H1 (cell line): Measurements from ENCODE around the gene KIAA0930. TPM values are rescaled to one million over a fixed set of nuclear protein-coding genes. Genes with fewer than 3 reads are reported as not detected.

Experiments used
- CTCF ChIA-PET: fragments of 300-600 bp; sonication (Branson Sonifier 250); formaldehyde crosslinking; loops from one replicate; lab custom pipeline; 2021; ENCODE audit not compliant: partially characterized antibody; lab: Charles Lee
- POLR2A ChIA-PET: fragments of 300-600 bp; sonication (Branson Sonifier 250); formaldehyde crosslinking; loops from one replicate; lab custom pipeline; 2021; ENCODE audit warnings: inconsistent platforms; ENCODE audit not compliant: partially characterized antibody; lab: Charles Lee
- DNase-seq, 2 experiments: peaks; one replicate each; pipeline versions ENCODE4 v3.0.0 to v3.0.0-alpha.2; 2010 to 2022; ENCODE audit warnings: low spot score in 2 of 2, low read depth in 1 of 2, mixed read lengths in 1 of 2
- FAIRE-seq: peaks from 2 replicates; lab custom pipeline; 2011; peaks lifted over from hg19 to GRCh38; lab: Jason Lieb, UNC
- H2AFZ ChIP-seq: 2 replicates; pipeline ENCODE4 v1.8.1; 2012; ENCODE audit warnings: low read length, inconsistent platforms
- H2AK5ac ChIP-seq: 2 replicates; pipeline ENCODE4 v1.6.1; 2013; ENCODE audit warnings: low read depth, low read length
- H2BK120ac ChIP-seq: replicated peaks from 2 replicates; pipeline ENCODE3; 2013; ENCODE audit warnings: low read depth, low read length, inconsistent platforms
- H2BK12ac ChIP-seq: 2 replicates; pipeline ENCODE4 v1.6.1; 2013; ENCODE audit warnings: low read depth, low read length
- H2BK15ac ChIP-seq: 2 replicates; pipeline ENCODE4 v1.6.1; 2013; ENCODE audit warnings: low read length
- H2BK20ac ChIP-seq: 2 replicates; pipeline ENCODE4 v1.6.1; 2013; ENCODE audit warnings: low read length
- H2BK5ac ChIP-seq: 2 replicates; pipeline ENCODE4 v1.6.1; 2013; ENCODE audit warnings: low read depth, low read length
- H3K14ac ChIP-seq: 2 replicates; pipeline ENCODE4 v1.6.1; 2013; ENCODE audit warnings: inconsistent platforms; ENCODE audit not compliant: insufficient read length
- H3K18ac ChIP-seq: 2 replicates; pipeline ENCODE4 v1.6.1; 2013; ENCODE audit warnings: low read length; ENCODE audit errors: extremely low read depth
- H3K23ac ChIP-seq: 2 replicates; pipeline ENCODE4 v1.6.1; 2013; ENCODE audit warnings: inconsistent platforms; ENCODE audit not compliant: insufficient read length
- H3K23me2 ChIP-seq: 2 replicates; pipeline ENCODE4 v1.6.1; 2013; ENCODE audit warnings: low read depth, low read length
- H3K27ac ChIP-seq: 2 replicates; pipeline ENCODE4 v1.6.1; 2011; ENCODE audit warnings: low read depth, low read length, inconsistent platforms
- H3K27me3 ChIP-seq, 4 experiments: replicated peaks in 1 of 4; 1 replicate in 1 of 4; 2 replicates in 3 of 4; pipeline versions ENCODE4 v1.6.1 to v1.8.1; 2011 to 2013; ENCODE audit warnings: low read length in 3 of 4, mild to moderate bottlenecking in 3 of 4, inconsistent platforms in 2 of 4, mixed read lengths in 2 of 4, moderate library complexity in 1 of 4; ENCODE audit not compliant: control insufficient read depth in 3 of 4, insufficient read depth in 3 of 4; ENCODE audit errors: extremely low read depth in 1 of 4
- H3K36me3 ChIP-seq, 4 experiments: 2 replicates each; pipeline versions ENCODE4 v1.6.1 to v1.8.1; 2011 to 2013; ENCODE audit warnings: mild to moderate bottlenecking in 4 of 4, low read length in 3 of 4, moderate library complexity in 2 of 4, control low read depth in 1 of 4, inconsistent platforms in 1 of 4; ENCODE audit not compliant: insufficient read depth in 4 of 4, control insufficient read depth in 2 of 4
- H3K4ac ChIP-seq: replicated peaks from 2 replicates; pipeline ENCODE3; 2013; ENCODE audit warnings: low read length, low read depth, mixed read lengths, inconsistent platforms; ENCODE audit not compliant: insufficient read length
- H3K4me1 ChIP-seq, 4 experiments: replicated peaks in 1 of 4; 1 replicate in 1 of 4; 2 replicates in 3 of 4; pipeline versions ENCODE4 v1.6.1 to v1.8.1; 2011 to 2013; ENCODE audit warnings: low read length in 3 of 4, inconsistent platforms in 2 of 4, mixed read lengths in 1 of 4; ENCODE audit not compliant: insufficient read depth in 4 of 4, control insufficient read depth in 3 of 4
- H3K4me2 ChIP-seq, 2 experiments: 2 replicates each; pipeline versions ENCODE4 v1.6.1 to v1.8.1; 2011 to 2013; ENCODE audit warnings: low read depth in 2 of 2, low read length in 2 of 2, control low read depth in 1 of 2, inconsistent platforms in 1 of 2, mild to moderate bottlenecking in 1 of 2; ENCODE audit not compliant: insufficient read depth in 1 of 2
- H3K4me3 ChIP-seq, 4 experiments: fragments of 200-600, 300-600 bp in 1 of 4; sonication (generic), shearing (Covaris generic), sonication (Bioruptor Twin) in 1 of 4; 2 replicates each; pipeline versions ENCODE4 v1.5.1 to v1.8.1; 2011 to 2016; ENCODE audit warnings: low read length in 4 of 4, low read depth in 3 of 4, control low read depth in 2 of 4, inconsistent platforms in 2 of 4, mild to moderate bottlenecking in 2 of 4, mixed read lengths in 1 of 4, moderate library complexity in 1 of 4; ENCODE audit not compliant: insufficient read depth in 2 of 4; ENCODE audit errors: extremely low read depth in 1 of 4
- H3K56ac ChIP-seq: replicated peaks from 2 replicates; pipeline ENCODE3; 2013; ENCODE audit warnings: low read depth, mild to moderate bottlenecking, mixed read lengths, low read length, inconsistent platforms; ENCODE audit not compliant: insufficient read length
- H3K79me1 ChIP-seq: 2 replicates; pipeline ENCODE4 v1.6.1; 2013; ENCODE audit warnings: low read depth, low read length, control low read depth
- H3K79me2 ChIP-seq, 2 experiments: 2 replicates each; pipeline versions ENCODE4 v1.6.1 to v1.8.1; 2012 to 2013; ENCODE audit warnings: low read length in 2 of 2, mild to moderate bottlenecking in 2 of 2, inconsistent platforms in 1 of 2; ENCODE audit not compliant: insufficient read depth in 2 of 2, control insufficient read depth in 1 of 2
- H3K9ac ChIP-seq, 4 experiments: replicated peaks in 1 of 4; 1 replicate in 1 of 4; 2 replicates in 3 of 4; pipeline versions ENCODE4 v1.6.1 to v1.8.1; 2011 to 2013; ENCODE audit warnings: low read depth in 3 of 4, low read length in 3 of 4, control low read depth in 2 of 4, mild to moderate bottlenecking in 2 of 4, moderate library complexity in 2 of 4, inconsistent platforms in 1 of 4; ENCODE audit errors: extremely low read depth in 1 of 4
- H3K9me3 ChIP-seq, 2 experiments: 2 replicates each; pipeline versions ENCODE4 v1.6.1 to v1.8.1; 2012 to 2013; ENCODE audit warnings: mild to moderate bottlenecking in 2 of 2, moderate library complexity in 2 of 2, control low read depth in 1 of 2, inconsistent platforms in 1 of 2, low read depth in 1 of 2, low read length in 1 of 2, mixed read lengths in 1 of 2; ENCODE audit not compliant: insufficient read depth in 2 of 2
- H4K20me1 ChIP-seq, 2 experiments: replicated peaks in 1 of 2; 2 replicates each; pipeline versions ENCODE3 to v1.8.1; 2011 to 2013; ENCODE audit warnings: inconsistent platforms in 2 of 2, low read length in 2 of 2, mild to moderate bottlenecking in 1 of 2; ENCODE audit not compliant: insufficient read depth in 2 of 2, control insufficient read depth in 1 of 2
- H4K5ac ChIP-seq: 2 replicates; pipeline ENCODE4 v1.6.1; 2013; ENCODE audit warnings: low read length, low read depth, mixed read lengths, inconsistent platforms; ENCODE audit not compliant: insufficient read length
- H4K8ac ChIP-seq: 2 replicates; pipeline ENCODE4 v1.8.0; 2013; ENCODE audit warnings: mild to moderate bottlenecking, moderate library complexity, low read length, inconsistent platforms; ENCODE audit not compliant: insufficient read depth; ENCODE audit errors: extremely low read depth
- H4K91ac ChIP-seq: replicated peaks from 2 replicates; pipeline ENCODE3; 2013; ENCODE audit warnings: low read length, mixed read lengths, inconsistent platforms; ENCODE audit not compliant: insufficient read length
- GABPA ChIP-seq: IDR thresholded peaks from 2 replicates; pipeline ENCODE4 v1.6.1; 2011; ENCODE audit warnings: mild to moderate bottlenecking, low read length, moderate library complexity, borderline replicate concordance; ENCODE audit not compliant: insufficient read depth
- NANOG ChIP-seq: IDR thresholded peaks from 2 replicates; pipeline ENCODE4 v1.6.1; 2011; ENCODE audit warnings: low read length, low read depth, mild to moderate bottlenecking, inconsistent platforms; ENCODE audit not compliant: insufficient read depth, poor library complexity, severe bottlenecking
- WGBS, 2 experiments: shearing (Covaris generic) in 1 of 2; methylation state at CpG; one replicate each; pipeline versions ENCODE4 v1.1.6 to v1.1.7; 2013 to 2015; ENCODE audit warnings: low lambda C conversion rate in 2 of 2, mixed read lengths in 2 of 2, inconsistent platforms in 1 of 2, low coverage in 1 of 2, missing lambda C conversion rate in 1 of 2; ENCODE audit not compliant: insufficient replicate concordance in 2 of 2, insufficient coverage in 1 of 2, insufficient read length in 1 of 2; ENCODE audit errors: extremely low coverage in 1 of 2, missing lambda C conversion rate in 1 of 2; 5-methylcytosine and 5-hydroxymethylcytosine counted together
- polyA plus RNA-seq, 7 experiments: library from polyadenylated mRNA; depleted of rRNA in 3 of 7; stranded (reverse) in 5 of 7; unstranded in 2 of 7; fragments of >200 nt in 5 of 7; fragments of 200-250 nt in 2 of 7; gene quantifications; 1 replicate in 5 of 7; 2 replicates in 1 of 7; 4 replicates in 1 of 7; pipeline versions ENCODE4 v1.2.1 to v1.2.3, GENCODE V29; 2011 to 2013; ENCODE audit warnings: missing spikeins in 2 of 7, mixed read lengths in 2 of 7
- total RNA-seq: library from RNA; stranded (reverse); fragmentation: NEBNext Ultra II Directional; extraction: Animal tissue kit (Norgen Biotek cat#: 25700); gene quantifications from 2 replicates; pipeline ENCODE4 v1.2.1, GENCODE V29; 2021

Gene KIAA0930
- total and polyA plus RNA-seq, 2 of the 8 experiments (the other 6 are each of a cell fraction or from before 2014, with no cell fraction given): 61.9 to 66.1 TPM

- Histone ChIP-seq H3K23ac (no peak overlapping the region), H3K18ac (no peak overlapping the region), H3K14ac (no peak overlapping the region), H3K4me2 (no peak overlapping the region), H2BK5ac (no peak overlapping the region), H3K27me3 (no peaks in the 10 kb centered on the region), H2BK120ac (no peak overlapping the region), H4K8ac (no peak overlapping the region), H3K36me3 (peaks cover 0 to 13% (median 5%) of the 10 kb centered on the region in 4 experiments; a peak in 6 of 8 replicates), H2BK12ac (no peak overlapping the region), H4K5ac (no peak overlapping the region), H3K4me3 (no peak overlapping the region), H3K79me1 (no peaks in the 10 kb centered on the region), H3K9me3 (no peaks in the 10 kb centered on the region), H3K27ac (no peak overlapping the region), H3K9ac (no peak overlapping the region), H2AK5ac (no peak overlapping the region), H3K4ac (no peak overlapping the region), H3K56ac (no peak overlapping the region), H3K4me1 (peaks cover 4 to 10% (median 6%) of the 10 kb centered on the region in 4 experiments; a peak in 6 of 7 replicates)
- CTCF ChIA-PET: interaction anchor here (0.6 to 5.0 kb wide), 7 partner anchors 18 to 363 kb away, joined by 3 to 24 read pairs (median 3); no protein-coding TSS in a partner anchor
- WGBS, 2 experiments: 92% methylated on average over 4 of the region's 4 CpGs; no CpG with 5 or more reads in 1 of the 2 experiments
- POLR2A ChIA-PET: interaction anchor here (0.9 to 1.3 kb wide), 4 partner anchors 16 to 64 kb away, joined by 3 read pairs; no protein-coding TSS in a partner anchor
- no peak for FAIRE-seq
- TF ChIP-seq GABPA (no peak), NANOG (no peak)
- TF ChIP-seq, all 59 proteins: peak for 0
- no peak overlapping the region for H4K91ac ChIP-seq
- H2BK20ac ChIP-seq: no peak overlapping the region
- peaks cover 3% of the 10 kb centered on the region in 2 experiments for H4K20me1 ChIP-seq
- H3K23me2 ChIP-seq: no peaks in the 10 kb centered on the region
- no peak overlapping the region for H2BK15ac ChIP-seq
- DNase-seq: no peak
- H2AFZ ChIP-seq: no peak overlapping the region
- H3K79me2 ChIP-seq: no peaks in the 10 kb centered on the region; a peak in 1 of 4 replicates
These were observed 50.4 kb downstream of the KIAA0930 start for GRCh38 chr22:45190202-45190872.
